Hematopoietic multipotent progenitor cell (in vitro differentiated cells): ENCODE data around the gene ELP5. TPM values are rescaled to one million over a fixed set of nuclear protein-coding genes. Genes with fewer than 3 reads are reported as not detected.

Experiments
- DNase-seq, 3 donors: peaks; one replicate each; pipeline ENCODE4 v3.0.0-alpha.2; 2011 to 2015; ENCODE audit warnings: low read depth in 2 of 3, low spot score in 2 of 3
- total RNA-seq: library from RNA; depleted of rRNA; stranded (reverse); fragments of >200 nt; gene quantifications from one replicate; pipeline ENCODE4 v1.2.3, GENCODE V29; 2012

The ELP5 gene
- total RNA-seq, 1 donor = 54.7 TPM

DNA sequence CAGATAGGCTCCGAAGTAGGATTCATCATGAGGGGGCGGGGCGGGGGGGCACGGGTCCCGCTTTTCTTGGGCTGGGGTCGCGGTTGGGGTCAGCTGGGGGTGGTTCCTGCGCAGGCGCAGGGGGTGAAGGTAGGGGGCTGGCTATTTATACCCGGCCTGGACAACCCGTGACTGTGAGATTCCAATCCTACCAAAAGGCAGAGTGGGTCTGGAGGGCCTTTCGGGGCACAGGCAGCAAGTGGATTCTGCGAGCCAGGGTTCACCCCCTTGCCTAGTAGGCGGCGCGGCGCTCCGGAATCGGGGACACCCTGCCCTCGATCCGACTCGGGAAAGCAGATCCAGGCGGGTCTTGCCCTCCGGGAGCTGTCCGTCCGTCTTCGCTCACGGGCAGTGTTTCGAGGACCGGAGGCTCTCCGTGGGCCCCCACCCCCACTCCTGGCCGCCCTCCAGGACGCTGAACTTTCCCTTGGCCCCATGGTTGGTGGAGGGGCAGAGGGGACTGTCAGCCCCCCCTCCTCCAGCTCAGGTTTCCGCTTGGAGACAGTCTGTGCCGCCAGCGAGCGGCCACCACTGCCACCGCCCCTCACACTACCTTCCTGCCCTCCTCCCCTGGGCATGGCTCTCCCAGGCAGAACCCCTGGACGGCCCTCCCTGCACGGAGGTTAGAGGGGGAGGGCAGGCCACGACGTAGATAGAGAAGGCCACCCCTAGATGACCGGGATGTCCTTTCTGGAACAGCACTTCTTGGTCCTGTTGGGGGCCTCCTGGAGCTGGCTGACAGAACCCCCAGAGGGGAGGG lies 30.1 kb downstream of the ELP5 start:
- peak in 2 of 3 donors; percentile 34 to 54 for DNase-seq

DNA sequence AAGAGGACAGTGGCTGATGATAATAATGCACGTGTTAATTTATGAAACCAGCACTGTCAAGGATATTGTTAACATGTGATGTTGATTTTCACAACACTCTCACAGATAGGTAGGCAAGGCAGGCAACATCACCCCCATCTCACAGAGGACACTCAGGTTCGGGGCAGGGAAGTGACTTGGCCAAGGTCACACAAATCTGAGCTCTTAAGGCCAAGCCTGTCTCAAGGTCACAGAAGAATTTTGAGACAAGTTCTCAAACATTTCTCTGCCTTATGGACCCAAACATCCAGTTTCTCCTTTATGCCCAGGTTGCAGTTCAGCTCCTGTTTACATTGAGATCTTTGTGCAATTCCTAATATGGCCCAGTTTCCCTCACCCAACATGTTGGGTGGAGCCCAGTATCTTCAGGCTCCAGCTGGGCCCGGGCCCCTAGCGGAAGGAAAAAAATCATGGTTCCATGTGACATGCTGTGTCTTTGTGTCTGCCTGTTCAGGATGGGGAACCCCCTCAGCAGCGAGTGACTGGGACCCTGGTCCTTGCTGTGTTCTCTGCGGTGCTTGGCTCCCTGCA lies 30.8 kb downstream of the ELP5 start:
- peak in 2 of 3 donors; percentile 40 to 49 for DNase-seq

DNA sequence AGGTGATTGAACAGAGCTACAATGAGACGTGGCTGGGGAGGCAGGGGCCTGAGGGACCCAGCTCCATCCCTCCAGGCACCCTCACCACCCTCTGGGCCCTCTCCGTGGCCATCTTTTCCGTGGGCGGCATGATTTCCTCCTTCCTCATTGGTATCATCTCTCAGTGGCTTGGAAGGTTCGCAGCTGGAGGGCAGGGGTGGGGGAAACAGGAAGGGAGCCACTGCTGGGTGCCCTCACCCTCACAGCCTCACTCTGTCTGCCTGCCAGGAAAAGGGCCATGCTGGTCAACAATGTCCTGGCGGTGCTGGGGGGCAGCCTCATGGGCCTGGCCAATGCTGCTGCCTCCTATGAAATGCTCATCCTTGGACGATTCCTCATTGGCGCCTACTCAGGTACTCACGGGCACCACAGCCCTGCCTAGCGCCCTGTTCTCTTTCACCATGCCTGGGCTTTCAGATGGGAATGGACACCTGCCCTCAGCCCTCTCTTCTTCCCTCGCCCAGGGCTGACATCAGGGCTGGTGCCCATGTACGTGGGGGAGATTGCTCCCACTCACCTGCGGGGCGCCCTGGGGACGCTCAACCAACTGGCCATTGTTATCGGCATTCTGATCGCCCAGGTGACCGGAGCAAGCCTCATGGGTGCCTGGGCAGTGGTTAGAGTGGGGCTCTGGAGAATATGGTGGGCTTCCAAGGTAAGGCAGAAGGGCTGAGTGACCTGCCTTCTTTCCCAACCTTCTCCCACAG lies 31.6 kb downstream of the ELP5 start:
- no peak for DNase-seq

DNA sequence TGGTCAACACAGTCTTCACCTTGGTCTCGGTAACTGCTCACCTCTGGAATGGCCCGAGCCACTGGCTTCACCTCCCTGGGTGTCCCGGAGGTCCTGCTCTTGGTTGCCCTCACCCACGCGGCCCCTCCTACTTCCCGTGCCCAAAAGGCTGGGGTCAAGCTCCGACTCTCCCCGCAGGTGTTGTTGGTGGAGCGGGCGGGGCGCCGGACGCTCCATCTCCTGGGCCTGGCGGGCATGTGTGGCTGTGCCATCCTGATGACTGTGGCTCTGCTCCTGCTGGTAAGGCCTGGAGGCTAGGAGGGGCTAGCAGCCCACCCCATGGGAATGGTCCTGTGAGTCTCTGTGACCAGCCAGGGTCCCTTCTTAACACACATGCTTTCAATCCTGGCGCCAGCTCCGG lies 32.9 kb downstream of the ELP5 start:
- DNase-seq = no peak

DNA sequence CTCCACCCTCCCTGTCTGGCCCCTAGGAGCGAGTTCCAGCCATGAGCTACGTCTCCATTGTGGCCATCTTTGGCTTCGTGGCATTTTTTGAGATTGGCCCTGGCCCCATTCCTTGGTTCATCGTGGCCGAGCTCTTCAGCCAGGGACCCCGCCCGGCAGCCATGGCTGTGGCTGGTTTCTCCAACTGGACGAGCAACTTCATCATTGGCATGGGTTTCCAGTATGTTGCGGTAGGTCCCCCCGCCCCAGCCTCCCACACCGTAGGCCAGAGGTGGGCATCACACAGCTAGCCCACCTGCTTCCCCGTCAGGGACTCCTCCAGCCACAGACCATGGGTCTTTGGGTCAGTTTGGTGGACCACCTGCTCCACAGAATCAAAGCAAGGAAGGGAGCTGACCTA lies 33.7 kb downstream of the ELP5 start:
- DNase-seq = no peak

DNA sequence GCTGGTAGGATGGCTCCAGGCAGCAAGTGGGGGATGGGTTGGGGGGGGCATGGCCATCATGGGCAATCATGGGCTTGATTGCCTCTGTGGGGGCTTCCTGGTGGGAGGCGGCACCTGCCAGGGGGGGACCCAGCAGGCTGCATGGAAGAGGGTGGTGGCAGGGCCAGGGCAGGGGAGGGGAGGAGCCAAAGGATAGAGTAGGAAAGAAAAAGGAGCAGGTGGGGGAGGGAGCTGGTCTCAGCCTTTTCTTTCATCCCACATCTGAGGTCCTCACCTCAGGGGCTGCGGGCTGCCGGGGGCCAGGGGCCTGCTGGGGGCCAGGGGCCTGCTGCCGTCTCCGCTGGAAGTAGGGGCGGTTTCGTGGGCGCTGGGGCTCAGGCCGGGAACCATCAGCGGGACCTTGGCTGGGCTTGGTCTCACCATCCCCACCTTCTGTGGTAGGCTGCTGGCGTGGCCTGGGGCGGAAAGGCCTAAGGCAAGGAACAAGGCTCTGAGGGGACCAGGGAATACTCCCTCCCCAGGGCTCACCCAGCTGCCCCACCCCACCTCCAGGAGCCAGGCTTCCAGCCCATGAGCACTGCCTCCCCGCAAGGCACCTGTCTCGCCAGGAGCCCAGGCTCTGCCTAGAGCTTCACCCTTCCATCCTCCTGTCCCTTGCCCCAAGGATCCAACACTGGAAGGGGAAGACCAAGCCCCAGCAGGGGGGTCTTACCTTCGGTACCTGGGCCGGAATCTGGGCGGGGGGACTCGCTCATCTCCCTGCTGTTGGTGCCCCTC lies 37.4 kb downstream of the ELP5 start:
- DNase-seq = no peak

DNA sequence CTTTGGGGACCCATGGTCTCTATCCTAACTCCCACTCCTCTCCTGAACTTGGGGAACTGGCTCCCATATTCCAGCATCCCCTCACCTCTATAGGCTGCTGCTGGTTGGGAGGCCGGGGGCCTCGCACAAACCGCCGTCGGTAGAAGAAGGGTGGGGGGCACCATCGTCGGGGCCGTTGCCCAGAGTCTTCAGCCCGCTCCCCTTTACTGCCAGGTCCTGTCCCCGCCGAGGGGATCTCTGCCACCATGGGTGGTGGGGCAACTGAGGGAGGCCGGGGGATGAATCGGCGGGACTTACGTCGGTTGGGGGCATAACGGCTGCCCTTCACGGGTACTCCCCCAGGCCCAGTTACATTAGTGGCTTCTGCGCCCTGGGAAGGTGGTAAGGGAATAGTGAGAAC lies 38.2 kb downstream of the ELP5 start:
- no peak for DNase-seq

DNA sequence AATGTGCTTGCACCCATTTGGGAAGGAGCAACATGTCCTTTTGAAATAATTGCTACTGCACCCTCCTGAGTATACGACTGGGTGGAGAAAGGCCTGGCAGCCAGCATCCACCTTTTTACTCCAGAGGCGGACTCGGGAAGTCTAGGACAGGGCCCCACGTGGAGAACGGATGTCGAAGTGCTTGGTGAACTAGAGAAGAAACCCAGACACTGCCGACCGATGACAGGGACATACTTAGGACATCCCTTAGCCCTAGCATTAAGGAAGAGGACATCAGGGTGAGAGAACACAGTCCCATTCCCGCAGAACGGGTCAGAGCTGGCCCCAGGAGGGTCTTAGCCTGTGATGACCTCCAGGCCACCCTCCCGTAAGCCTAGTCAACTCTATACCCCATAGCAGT lies 38.7 kb downstream of the ELP5 start:
- no peak for DNase-seq

DNA sequence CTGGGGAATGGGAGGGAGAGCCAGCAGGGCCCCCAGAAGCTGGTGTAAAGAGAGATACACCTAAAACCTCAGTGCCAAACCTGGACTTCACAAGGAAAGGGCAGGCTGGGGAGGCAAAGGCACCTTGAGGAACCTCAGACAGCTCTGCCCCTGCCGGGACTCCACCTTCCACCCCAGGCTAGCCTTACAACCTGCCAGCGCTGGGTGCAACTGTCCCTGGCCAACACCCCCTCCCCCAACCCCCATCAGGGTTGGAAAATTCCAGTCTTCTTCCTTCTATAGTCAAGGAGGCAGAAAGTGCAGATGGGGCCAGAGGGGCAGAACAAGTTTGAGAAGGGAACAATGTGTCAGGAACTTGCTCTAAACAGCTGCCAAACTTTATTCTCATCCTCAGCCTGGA lies 40.2 kb downstream of the ELP5 start:
- DNase-seq = no peak

DNA sequence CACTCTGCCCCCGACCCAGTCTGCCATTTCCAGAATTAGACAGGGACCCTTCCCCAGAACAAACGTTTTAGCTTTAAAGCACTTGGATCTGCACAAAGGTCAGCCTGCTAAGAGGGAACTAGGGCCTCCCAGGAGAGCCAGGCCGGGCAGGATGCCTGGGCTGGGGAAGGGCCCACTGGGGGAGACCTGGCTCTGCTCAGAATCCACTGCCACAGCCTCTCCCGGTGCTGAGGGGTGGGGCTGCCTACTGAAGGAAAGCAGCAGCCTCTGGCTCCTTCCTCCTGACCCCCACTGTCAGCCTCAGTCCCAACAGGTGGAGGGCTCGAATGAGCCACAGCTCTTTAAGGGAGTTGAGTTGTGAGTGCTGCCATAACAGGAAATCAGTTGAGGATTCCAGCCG lies 40.7 kb downstream of the ELP5 start:
- DNase-seq = no peak

DNA sequence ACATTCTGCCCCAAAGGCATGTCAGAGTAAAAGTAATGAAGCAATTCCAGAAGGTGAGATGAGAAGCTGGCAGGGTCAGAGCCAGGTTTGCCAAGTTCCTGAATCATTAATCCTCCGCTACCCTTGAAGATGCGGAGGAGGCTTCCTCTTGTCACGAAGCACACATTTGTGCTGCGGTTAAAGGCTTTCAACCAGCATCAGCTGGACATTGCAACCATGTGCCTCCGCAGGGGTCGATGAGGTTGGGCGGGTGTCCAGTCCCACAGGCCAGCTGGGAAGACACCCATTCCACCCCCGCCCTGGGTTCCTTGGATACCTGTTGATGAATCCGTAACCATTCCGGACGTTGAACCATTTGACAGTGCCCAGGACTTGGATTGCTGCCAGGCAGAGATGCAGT lies 41.1 kb downstream of the ELP5 start:
- DNase-seq = no peak

DNA sequence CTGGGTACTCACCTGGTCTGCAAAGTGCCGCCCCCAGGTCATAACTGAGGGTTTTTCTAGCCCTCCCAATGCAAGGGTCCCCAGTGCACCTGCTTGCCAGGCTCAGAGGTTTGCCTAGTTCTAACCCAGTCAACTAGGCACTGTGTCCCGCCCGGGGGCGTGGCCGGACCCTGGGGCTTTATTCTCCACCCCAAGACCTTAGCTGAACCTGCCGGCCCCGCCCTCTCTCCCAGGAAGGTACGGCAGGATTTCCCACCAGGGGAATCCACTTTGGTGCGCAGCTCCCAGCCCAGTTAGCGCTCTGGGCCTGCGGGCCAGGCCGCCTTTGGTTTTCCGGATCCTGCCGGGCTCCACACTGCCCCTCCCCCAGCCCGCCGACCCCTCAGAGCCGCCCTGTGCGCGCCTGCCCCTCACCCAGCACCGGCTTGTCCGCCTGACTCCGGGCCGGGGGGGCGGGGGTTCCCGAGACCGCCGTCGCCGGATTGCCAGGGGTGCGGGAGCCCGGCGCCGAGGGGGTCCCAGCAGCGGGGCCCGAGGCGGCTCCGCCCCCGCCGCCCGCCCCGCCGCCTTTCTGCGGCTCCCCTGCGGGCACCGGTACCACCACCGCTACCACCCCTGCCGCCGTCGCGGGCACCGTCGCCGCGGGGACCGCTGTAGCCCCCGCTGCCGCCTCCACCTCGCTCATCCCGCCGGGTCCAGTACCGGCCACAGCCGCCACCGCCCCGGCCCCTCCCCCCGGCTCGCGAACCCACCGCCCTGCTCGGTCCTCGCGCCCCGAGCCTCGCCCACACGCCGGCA lies 42.0 kb downstream of the ELP5 start:
- peak in 1 of 3 donors; percentile 17 for DNase-seq

DNA sequence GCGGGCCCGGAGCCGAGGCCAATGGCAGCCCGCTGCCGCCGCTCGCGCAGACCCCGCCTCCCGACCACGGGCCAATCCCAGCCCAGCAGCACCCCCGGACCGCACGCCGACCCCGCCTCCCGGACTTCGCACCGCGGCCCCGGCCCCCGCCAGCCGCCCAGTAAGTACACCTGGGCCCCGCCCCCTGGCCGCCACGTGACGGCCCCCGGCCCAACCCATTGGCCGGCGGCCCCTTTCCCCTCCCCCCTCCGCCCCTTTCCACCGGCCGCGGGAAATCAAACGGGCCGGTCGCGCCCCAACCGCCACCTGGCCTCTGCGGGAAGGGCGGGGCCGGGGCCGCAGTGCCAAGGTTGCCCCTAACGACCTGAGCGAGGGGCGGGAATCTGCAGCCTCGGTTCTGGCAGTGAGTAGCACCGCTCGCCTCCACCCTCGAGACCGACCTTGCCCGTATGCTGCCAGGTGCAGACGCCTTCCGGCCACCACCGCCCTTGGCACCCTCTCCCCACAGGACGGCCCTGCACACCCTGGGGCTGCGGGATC lies 42.7 kb downstream of the ELP5 start, which contains the start of gene YBX2:
Gene YBX2 (minus strand): TSS at position 26 of the 540 bp plus-strand sequence. CDS start 139 bp downstream, outside the sequence.
- DNase-seq = peak in 2 of 3 donors; percentile 60 to 80

DNA sequence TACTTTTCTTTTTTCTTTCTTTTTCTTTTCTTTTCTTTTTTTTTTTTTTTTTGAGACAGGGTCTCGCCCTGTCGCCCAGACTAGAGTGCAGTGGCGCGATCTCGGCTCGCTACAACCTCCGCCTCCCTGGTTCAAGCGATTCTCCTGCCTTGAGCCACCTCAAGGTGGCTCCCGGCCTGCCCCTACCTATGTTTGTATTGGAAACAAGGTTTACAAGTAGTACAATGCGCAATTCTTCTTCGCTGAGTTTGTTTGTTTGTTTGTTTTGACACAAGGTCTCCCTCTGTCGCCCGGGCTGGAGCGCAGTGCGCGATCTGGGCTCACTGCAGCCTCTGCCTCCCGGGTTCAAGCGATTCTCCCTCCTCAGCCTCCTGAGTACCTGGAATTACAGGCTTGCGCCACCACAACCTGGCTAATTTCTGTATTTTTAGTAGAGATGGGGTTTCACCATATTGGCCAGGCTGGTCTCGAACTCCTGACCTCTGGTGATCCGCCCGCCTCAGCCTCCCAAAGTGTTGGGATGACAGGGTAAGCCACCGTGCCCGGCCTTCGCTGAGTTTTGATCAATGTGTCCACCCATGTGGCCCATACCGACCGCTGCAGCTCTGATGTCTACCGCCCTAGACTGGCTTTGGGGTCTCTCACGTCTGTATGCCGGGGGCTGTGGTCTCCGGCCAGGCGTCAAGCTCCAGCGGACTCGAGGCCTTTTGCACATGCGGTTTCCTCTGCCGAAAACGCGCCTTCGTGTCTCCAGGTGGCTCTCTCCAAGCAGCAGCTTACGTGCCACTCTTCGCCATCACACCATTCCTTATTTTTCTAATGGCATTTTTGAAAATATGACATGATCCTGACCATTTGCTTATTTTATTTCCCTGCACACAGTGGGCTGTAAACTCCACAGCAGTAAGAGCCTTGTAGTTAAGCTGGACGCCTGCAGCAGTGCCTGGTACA lies 43.5 kb downstream of the ELP5 start:
- peak in 1 of 3 donors; percentile 13 for DNase-seq

DNA sequence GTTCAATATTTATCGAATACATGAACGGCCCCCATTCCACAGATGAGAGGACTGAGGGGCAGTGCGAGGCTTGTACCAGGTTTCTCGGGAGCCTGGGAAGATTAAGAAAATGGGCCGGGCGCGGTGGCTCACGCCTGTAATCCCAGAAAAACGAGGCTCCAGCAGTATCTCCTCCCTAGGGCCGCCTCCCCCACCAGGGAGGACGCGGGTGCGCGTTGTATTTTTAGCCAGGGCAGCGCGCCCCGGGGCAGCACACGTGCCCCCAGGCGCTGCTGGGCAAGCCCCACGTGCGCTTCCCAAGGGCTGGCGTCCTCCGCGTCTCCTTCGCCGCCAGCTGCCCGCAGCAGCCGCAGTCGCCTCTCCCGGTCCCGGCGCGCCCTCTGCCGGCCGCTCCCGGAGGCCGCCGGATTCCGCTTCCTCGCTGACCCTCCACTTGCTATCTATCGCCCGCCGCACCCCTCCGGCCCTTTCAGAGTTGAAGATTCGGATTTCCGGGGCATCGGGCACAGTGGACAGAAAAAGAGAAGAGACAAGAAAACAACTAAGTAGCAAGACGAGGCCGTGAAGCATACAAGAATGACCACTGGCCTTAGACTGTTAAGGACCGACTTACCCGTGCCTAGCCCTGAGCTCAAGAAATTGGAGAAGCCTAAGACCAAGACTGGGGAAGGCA lies 44.3 kb downstream of the ELP5 start:
- DNase-seq = peak in 2 of 3 donors; percentile 63 to 72

DNA sequence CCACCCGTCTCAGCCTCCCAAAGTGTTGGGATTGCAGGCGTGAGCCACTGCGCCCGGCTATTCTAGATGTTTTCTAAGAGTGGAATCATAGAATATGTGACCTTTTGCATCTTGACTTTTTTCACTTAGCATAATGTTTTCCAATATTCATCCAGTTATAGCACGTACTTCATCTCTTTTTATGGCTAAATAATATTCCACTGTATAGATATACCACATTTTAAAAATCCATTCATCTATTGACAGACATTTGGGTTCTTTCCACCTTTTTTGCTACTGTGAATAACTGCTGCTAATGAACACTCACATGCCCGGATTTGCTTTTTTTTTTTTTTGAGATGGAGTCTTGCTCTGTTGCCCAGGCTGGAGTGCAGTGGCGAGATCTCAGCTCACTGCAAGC lies 52.2 kb downstream of the ELP5 start:
- DNase-seq = no peak

DNA sequence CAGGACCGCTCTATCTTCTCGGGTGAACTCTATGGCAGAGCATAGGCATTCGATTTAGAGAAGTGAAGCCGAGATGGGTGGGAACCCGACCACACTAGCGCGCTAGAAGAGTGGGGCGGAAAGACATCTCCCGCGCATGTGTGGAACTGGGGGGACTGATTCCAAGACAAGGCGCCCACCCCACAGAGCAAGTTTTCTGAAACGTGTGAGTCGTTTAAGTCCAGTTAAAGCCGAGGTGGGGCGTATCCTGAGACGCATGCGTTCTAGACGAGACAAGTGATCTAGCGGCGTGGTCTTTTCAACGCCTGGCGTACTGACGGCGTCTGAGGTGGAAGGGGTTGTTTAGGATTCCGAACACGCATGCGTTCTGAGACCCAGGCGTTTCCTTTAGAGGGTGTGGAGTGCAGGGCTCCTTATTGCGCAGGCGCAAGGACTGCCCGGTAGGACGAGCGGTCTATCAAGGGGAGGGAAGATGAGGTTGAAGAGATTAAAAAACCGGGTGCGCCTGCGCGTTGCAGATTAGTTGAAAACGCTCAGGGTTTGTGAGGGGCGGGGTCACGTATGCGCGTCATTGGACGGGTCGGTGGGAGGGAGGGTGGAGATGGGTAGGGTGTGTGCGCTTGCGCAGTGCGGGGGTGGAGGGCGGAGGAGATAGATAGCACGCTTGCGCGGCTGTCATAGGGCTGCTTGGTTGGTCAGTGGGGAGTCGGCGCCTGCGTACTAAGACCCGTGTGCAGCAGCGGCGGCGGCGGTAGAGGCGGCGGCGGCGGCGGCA lies 55.1 kb downstream of the ELP5 start, which contains the start of gene EIF5A:
Gene EIF5A (plus strand): TSS at position 718 of the 775 bp plus-strand sequence. CDS start 2,008 bp downstream, outside the sequence.
- peak; percentile 100 for DNase-seq
